ENCODE measurements around the gene KMO. TPM values are rescaled to one million over a fixed set of nuclear protein-coding genes. Genes with fewer than 3 reads are reported as not detected.
A peak's percentile ranks its signal among the peaks of the same experiment; 100 is the strongest.

The KMO gene
- total RNA-seq, 1 experiment from 2014 or later = 0.29 TPM

DNA sequence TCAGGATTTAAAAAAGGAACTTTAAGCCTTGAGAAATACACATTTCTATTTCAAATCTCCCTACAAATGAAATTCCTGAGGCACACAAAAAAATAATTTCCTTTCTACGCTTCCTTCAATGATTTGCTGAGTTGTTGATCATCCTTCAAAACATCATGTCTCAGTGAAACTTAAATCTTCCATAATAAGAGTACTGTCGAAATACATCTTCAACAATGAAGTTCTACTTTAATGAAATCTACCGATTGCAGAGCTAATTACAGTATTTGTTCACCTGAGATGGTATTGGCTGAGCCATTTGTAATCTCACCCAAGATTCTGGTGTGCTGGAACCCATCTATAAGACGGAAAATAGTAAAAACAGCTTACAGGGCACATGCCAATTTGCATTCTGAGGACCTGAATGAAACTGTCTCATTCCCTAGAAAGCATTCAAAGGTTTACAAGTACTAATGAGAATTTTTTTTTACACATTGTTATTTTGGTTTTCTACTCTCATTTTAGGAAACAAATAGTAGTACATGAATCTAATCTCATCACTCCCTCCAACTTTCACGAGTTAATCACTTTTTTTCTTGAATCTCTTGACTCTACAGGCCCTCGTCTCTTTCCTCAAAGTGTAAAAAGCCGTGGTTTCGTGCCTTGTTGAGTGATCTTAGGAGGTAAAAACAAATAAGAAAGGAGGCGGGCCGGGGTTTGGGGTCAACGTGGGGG, 106.9 kb downstream of the KMO start:
- DNase-seq = peak; percentile 53
- H3K9ac ChIP-seq (ENCODE audit: low read length) = peak overlapping the region; percentile 79
- CTCF ChIA-PET = no interaction called here
- POLR2A ChIA-PET (ENCODE audit: unreplicated experiment) = interaction anchor here (0.7 kb wide), 1 partner anchor 114 kb away, joined by 3 read pairs; no protein-coding TSS in a partner anchor
- intact Hi-C loops (cut with micrococcal nuclease) = loop anchor here (1.0 kb wide), 1 partner anchor 27 kb away; no protein-coding TSS in a partner anchor
- H3K4me2 ChIP-seq (ENCODE audit: low read length) = peak overlapping the region; percentile 88
- H3K36me3 ChIP-seq (ENCODE audit: low read depth, low read length) = peaks cover 24% of the 10 kb centered on the region
- peaks cover 47% of the 10 kb centered on the region for H3K4me1 ChIP-seq (ENCODE audit: insufficient read depth, low read length)
- ATAC-seq = no peak
- H3F3A ChIP-seq (ENCODE audit: low read length, unreplicated experiment) = peaks cover 8% of the 10 kb centered on the region
- BruUV-seq (replicated peaks) = TSS peak; percentile 53
- H3K27me3 ChIP-seq (ENCODE audit: low read length) = no peaks in the 10 kb centered on the region
- no peaks in the 10 kb centered on the region for H3K9me2 ChIP-seq (replicated peaks; ENCODE audit: low read length)
- TF ChIP-seq EZH2phosphoT487 (IDR thresholded peaks at IDR 0.05; ENCODE audit: borderline replicate concordance, low read length) = no peak
- H3K4me3 ChIP-seq (ENCODE audit: low read length) = peak overlapping the region; percentile 77
- H4K20me1 ChIP-seq (ENCODE audit: low read length) = peaks cover 34% of the 10 kb centered on the region
- 0 out of 2 replicates have a peak overlapping the region, but pooled peaks have one; percentile 1 for H3K27ac ChIP-seq (ENCODE audit: low read length)
- H3K9me3 ChIP-seq (ENCODE audit: low read length) = no peaks in the 10 kb centered on the region
- H3K79me2 ChIP-seq (ENCODE audit: low read length) = peaks cover 58% of the 10 kb centered on the region
- H2AFZ ChIP-seq (ENCODE audit: low read length) = peak overlapping the region; percentile 60

DNA sequence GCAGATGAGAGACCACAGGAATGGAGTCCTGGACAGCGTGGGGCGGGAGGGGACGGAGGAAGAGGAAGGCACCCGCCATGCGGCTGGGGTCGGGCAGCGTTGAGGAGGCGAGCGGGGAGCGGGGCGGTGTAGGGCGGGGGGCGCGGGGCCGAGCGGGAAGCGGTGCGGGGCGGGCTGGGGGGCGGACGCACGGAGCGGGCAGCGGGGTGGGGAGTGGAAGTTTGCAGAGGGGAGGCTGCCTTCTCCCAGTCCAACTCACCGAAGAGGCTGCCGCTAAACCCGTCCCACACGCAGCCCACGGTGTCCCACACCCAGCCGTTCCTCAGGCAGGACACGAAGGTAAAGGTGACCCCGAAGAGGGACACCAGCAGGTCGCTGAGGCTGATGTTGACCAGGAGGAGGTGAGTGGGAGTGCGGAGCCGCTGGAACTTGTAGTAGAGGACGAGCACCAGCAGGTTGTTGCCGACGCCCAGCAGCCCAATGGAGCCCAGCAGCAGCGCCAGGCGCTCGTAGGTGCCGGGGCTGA, 107.5 kb downstream of the KMO start:
- intact Hi-C loops (cut with micrococcal nuclease) = loop anchor here (1.0 to 2.0 kb wide), 2 partner anchors 27 to 123 kb away; no protein-coding TSS in a partner anchor
- no TSS peak for BruUV-seq (replicated peaks)
- peaks cover 34% of the 10 kb centered on the region for H4K20me1 ChIP-seq (ENCODE audit: low read length)
- peaks cover 18% of the 10 kb centered on the region for H3K36me3 ChIP-seq (ENCODE audit: low read depth, low read length)
- ChIA-PET CTCF (interaction anchor here (1.7 kb wide), 1 partner anchor 29 kb away, joined by 4 read pairs; no protein-coding TSS in a partner anchor), POLR2A (ENCODE audit: unreplicated experiment) (interaction anchor here (0.6 kb wide), 1 partner anchor 1648 kb away, joined by 3 read pairs; no protein-coding TSS in a partner anchor)
- H3K4me2 ChIP-seq (ENCODE audit: low read length) = peak overlapping the region; percentile 88
- TF ChIP-seq EZH2 (IDR thresholded peaks at IDR 0.05; ENCODE audit: low read length, unreplicated experiment) (no peak), EZH2phosphoT487 (IDR thresholded peaks at IDR 0.05; ENCODE audit: borderline replicate concordance, low read length) (no peak)
- TF ChIP-seq, protein P1, sequence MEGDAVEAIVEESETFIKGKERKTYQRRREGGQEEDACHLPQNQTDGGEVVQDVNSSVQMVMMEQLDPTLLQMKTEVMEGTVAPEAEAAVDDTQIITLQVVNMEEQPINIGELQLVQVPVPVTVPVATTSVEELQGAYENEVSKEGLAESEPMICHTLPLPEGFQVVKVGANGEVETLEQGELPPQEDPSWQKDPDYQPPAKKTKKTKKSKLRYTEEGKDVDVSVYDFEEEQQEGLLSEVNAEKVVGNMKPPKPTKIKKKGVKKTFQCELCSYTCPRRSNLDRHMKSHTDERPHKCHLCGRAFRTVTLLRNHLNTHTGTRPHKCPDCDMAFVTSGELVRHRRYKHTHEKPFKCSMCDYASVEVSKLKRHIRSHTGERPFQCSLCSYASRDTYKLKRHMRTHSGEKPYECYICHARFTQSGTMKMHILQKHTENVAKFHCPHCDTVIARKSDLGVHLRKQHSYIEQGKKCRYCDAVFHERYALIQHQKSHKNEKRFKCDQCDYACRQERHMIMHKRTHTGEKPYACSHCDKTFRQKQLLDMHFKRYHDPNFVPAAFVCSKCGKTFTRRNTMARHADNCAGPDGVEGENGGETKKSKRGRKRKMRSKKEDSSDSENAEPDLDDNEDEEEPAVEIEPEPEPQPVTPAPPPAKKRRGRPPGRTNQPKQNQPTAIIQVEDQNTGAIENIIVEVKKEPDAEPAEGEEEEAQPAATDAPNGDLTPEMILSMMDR (conservative IDR thresholded peaks at IDR 0.05; ENCODE audit: low read depth, low read length) = no peak
- peaks cover 8% of the 10 kb centered on the region for H3F3A ChIP-seq (ENCODE audit: low read length, unreplicated experiment)
- peak overlapping the region; percentile 79 for H3K9ac ChIP-seq (ENCODE audit: low read length)
- DNase-seq (no peak), ATAC-seq (peak; percentile 47)
- H3K79me2 ChIP-seq (ENCODE audit: low read length) = peaks cover 52% of the 10 kb centered on the region
- no peaks in the 10 kb centered on the region for H3K27me3 ChIP-seq (ENCODE audit: low read length)
- no peaks in the 10 kb centered on the region for H3K9me2 ChIP-seq (replicated peaks; ENCODE audit: low read length)
- H3K27ac ChIP-seq (ENCODE audit: low read length) = peak overlapping the region; percentile 32; the same call in 1 of the 2 replicates
- H3K4me1 ChIP-seq (ENCODE audit: insufficient read depth, low read length) = peaks cover 47% of the 10 kb centered on the region
- no peaks in the 10 kb centered on the region for H3K9me3 ChIP-seq (ENCODE audit: low read length)
- peak overlapping the region; percentile 77 for H3K4me3 ChIP-seq (ENCODE audit: low read length)
- H2AFZ ChIP-seq (ENCODE audit: low read length) = peak overlapping the region; percentile 70

DNA sequence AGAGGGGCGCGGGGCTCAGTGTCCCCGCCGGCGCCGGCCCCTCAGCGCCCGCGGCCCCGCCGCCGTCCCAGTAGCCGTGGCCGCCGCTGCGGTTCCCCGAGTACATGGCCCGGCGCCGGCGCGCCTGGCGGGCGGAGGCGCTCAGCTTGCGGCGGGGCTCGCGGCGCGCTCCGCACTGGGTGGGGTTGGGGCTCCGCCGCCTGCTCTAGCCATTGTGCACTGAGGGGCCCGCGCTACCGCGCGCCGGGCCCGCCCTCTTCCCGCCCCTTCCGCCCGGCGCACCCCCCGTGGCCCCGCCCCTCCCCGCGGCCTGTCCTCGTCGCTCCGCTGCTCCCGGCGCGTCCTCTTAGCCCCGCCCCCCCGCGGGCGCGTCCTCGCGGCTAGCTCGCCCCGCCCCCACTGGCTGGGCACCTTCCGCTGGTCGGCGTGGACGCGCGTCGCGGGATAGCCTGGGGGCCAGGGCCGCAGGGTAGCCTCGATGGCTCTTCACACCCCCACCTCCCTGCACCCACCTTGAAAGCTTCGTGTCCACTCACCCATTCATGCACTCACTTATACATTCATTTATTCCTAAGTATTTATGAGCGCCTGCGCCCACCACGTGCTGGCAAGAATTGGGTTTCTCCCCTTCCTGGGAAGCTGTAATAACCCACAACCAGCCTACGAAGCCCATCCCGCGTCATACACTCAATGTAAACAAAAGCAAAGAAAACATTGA, 108.1 kb downstream of the KMO start, which contains the start of the genes CHML and OPN3:
TSS of gene CHML (minus strand) at position 221 of the 718 bp plus-strand sequence. CDS start 4,603 bp downstream, outside the sequence.
TSS of gene OPN3 (minus strand) at position 221 of the 718 bp plus-strand sequence. CDS start at position 106, 115 bp downstream.
- Histone ChIP-seq H3K27ac (ENCODE audit: low read length) (peak within 1 kb of the TSS; percentile 56), H3K9me2 (replicated peaks; ENCODE audit: low read length) (no peaks in the 10 kb centered on the region), H3K4me3 (ENCODE audit: low read length) (peak within 1 kb of the TSS; percentile 77), H3K36me3 (ENCODE audit: low read depth, low read length) (peaks cover 12% of the 10 kb centered on the region), H3K9me3 (ENCODE audit: low read length) (no peaks in the 10 kb centered on the region), H3K4me1 (ENCODE audit: insufficient read depth, low read length) (peaks cover 47% of the 10 kb centered on the region), H3K4me2 (ENCODE audit: low read length) (peak within 1 kb of the TSS; percentile 88), H3K9ac (ENCODE audit: low read length) (peak within 1 kb of the TSS; percentile 79), H2AFZ (ENCODE audit: low read length) (peak within 1 kb of the TSS; percentile 75), H3K27me3 (ENCODE audit: low read length) (no peaks in the 10 kb centered on the region), H4K20me1 (ENCODE audit: low read length) (peaks cover 34% of the 10 kb centered on the region), H3F3A (ENCODE audit: low read length, unreplicated experiment) (peaks cover 8% of the 10 kb centered on the region), H3K79me2 (ENCODE audit: low read length) (peaks cover 46% of the 10 kb centered on the region)
- DNase-seq (peak; percentile 98), ATAC-seq (peak; percentile 90)
- TF ChIP-seq EZH2phosphoT487 (IDR thresholded peaks at IDR 0.05; ENCODE audit: borderline replicate concordance, low read length) (no peak), EZH2 (IDR thresholded peaks at IDR 0.05; ENCODE audit: low read length, unreplicated experiment) (no peak)
- CTCF ChIA-PET = interaction anchor here (0.6 to 1.7 kb wide), 6 partner anchors 29 to 1635 kb away, joined by 4 to 12 read pairs (median 5); no protein-coding TSS in a partner anchor
- intact Hi-C loops (cut with micrococcal nuclease) = loop anchor here (2.0 kb wide), 1 partner anchor 122 kb away; no protein-coding TSS in a partner anchor
- BruUV-seq (replicated peaks) = no TSS peak
- POLR2A ChIA-PET (ENCODE audit: unreplicated experiment) = interaction anchor here (0.5 to 0.6 kb wide), 5 partner anchors 14 to 1647 kb away, joined by 3 to 22 read pairs (median 6); no protein-coding TSS in a partner anchor
